HEK293 (cell line): ENCODE measurements around the gene NOX5.

Source experiments
- CTCF ChIA-PET: fragments of 350-600 bp; formaldehyde crosslinking; extraction: SDS; loops from one replicate; lab custom pipeline; 2021; ENCODE audit warnings: antibody characterized with exemption; lab: Yijun Ruan, JAX
- POLR2A ChIA-PET: fragments of 300-600 bp; formaldehyde crosslinking; extraction: SDS; loops from one replicate; lab custom pipeline; 2020; ENCODE audit warnings: antibody characterized with exemption, inconsistent platforms; lab: Yijun Ruan, JAX
- H3K27ac ChIP-seq: fragments of 200-500 bp; sonication (Bioruptor generic); 2 replicates; pipeline ENCODE4 v1.5.1; 2014; ENCODE audit warnings: low read depth, low read length, control low read depth, inconsistent platforms; ENCODE audit errors: extremely low read depth
- H3K36me3 ChIP-seq, 2 experiments: fragments of 200-500 bp in 1 of 2; sonication (Bioruptor generic) in 1 of 2; 1 replicate in 1 of 2; 2 replicates in 1 of 2; pipeline ENCODE4 v1.5.1; 2014 to 2017; ENCODE audit warnings: inconsistent platforms in 2 of 2, low read length in 2 of 2; ENCODE audit not compliant: control insufficient read depth in 2 of 2, insufficient read depth in 1 of 2
- H3K4me1 ChIP-seq: fragments of 200-500 bp; sonication (Bioruptor generic); 2 replicates; pipeline ENCODE4 v1.5.1; 2014; ENCODE audit warnings: mild to moderate bottlenecking, low read length, inconsistent platforms; ENCODE audit not compliant: control insufficient read depth, insufficient read depth
- H3K4me3 ChIP-seq: 2 replicates; pipeline ENCODE4 v1.5.1; 2011; ENCODE audit warnings: low read depth, mild to moderate bottlenecking, control low read depth, low read length, moderate library complexity
- H3K9me3 ChIP-seq: fragments of 200-500 bp; sonication (Bioruptor generic); 2 replicates; pipeline ENCODE4 v1.5.1; 2014; ENCODE audit warnings: low read depth, low read length, inconsistent platforms; ENCODE audit not compliant: control insufficient read depth, insufficient read depth
- BCL11A ChIP-seq: fragments of 450-650 bp; formaldehyde crosslinking; IDR thresholded peaks from 2 replicates; pipeline ENCODE4 v1.5.1; 2016; ENCODE audit warnings: low read depth, missing biosample characterization, missing genetic modification characterization
- CTCF ChIP-seq: fragments of 450-650 bp; formaldehyde crosslinking; IDR thresholded peaks from 2 replicates; pipeline ENCODE4 v1.5.1; 2016; ENCODE audit warnings: missing biosample characterization, missing genetic modification characterization
- GLI4 ChIP-seq: fragments of 450-650 bp; formaldehyde crosslinking; IDR thresholded peaks from 2 replicates; pipeline ENCODE4 v1.5.1; 2016; ENCODE audit warnings: missing biosample characterization, missing genetic modification characterization
- HOXD13 ChIP-seq: sonication (generic); formaldehyde crosslinking; IDR thresholded peaks from 2 replicates; pipeline ENCODE4 v1.8.0; 2022; ENCODE audit warnings: missing genetic modification reagents, borderline replicate concordance
- KLF17 ChIP-seq: fragments of 450-650 bp; formaldehyde crosslinking; IDR thresholded peaks from 2 replicates; pipeline ENCODE4 v1.5.1; 2016; ENCODE audit warnings: missing biosample characterization, missing genetic modification characterization
- PRDM6 ChIP-seq: fragments of 450-650 bp; formaldehyde crosslinking; IDR thresholded peaks from 2 replicates; pipeline ENCODE4 v1.5.1; 2017; ENCODE audit warnings: missing biosample characterization, missing genetic modification characterization
- SP2 ChIP-seq: fragments of 450-650 bp; formaldehyde crosslinking; IDR thresholded peaks from 2 replicates; pipeline ENCODE4 v1.5.1; 2016; ENCODE audit warnings: missing biosample characterization, missing genetic modification characterization
- YY1 ChIP-seq: fragments of 450-650 bp; formaldehyde crosslinking; IDR thresholded peaks from 2 replicates; pipeline ENCODE4 v1.5.1; 2018; ENCODE audit warnings: missing biosample characterization, missing genetic modification characterization
- ZBTB17 ChIP-seq: fragments of 450-650 bp; formaldehyde crosslinking; IDR thresholded peaks from 2 replicates; pipeline ENCODE4 v1.5.1; 2016; ENCODE audit warnings: missing biosample characterization, missing genetic modification characterization
- ZBTB26 ChIP-seq: fragments of 450-650 bp; formaldehyde crosslinking; optimal IDR thresholded peaks from 2 replicates; pipeline ENCODE3; 2016; ENCODE audit warnings: missing biosample characterization, mild to moderate bottlenecking, missing genetic modification characterization
- ZNF121 ChIP-seq: fragments of 450-650 bp; formaldehyde crosslinking; IDR thresholded peaks from 2 replicates; pipeline ENCODE4 v1.5.1; 2016; ENCODE audit warnings: missing biosample characterization, missing genetic modification characterization
- ZNF132 ChIP-seq: fragments of 450-650 bp; formaldehyde crosslinking; IDR thresholded peaks from 2 replicates; pipeline ENCODE4 v1.5.1; 2017; ENCODE audit warnings: missing biosample characterization, missing genetic modification characterization, borderline replicate concordance
- ZNF184 ChIP-seq: fragments of 450-650 bp; IDR thresholded peaks from 2 replicates; pipeline ENCODE4 v1.5.1; 2018; ENCODE audit warnings: missing biosample characterization, mild to moderate bottlenecking, missing genetic modification characterization
- ZNF202 ChIP-seq: fragments of 450-650 bp; formaldehyde crosslinking; IDR thresholded peaks from 2 replicates; pipeline ENCODE4 v1.5.1; 2016; ENCODE audit warnings: missing biosample characterization, missing genetic modification characterization, borderline replicate concordance
- ZNF280D ChIP-seq: fragments of 450-650 bp; formaldehyde crosslinking; IDR thresholded peaks from 2 replicates; pipeline ENCODE4 v1.5.1; 2016; ENCODE audit warnings: missing biosample characterization, missing genetic modification characterization
- ZNF513 ChIP-seq: fragments of 450-650 bp; IDR thresholded peaks from 2 replicates; pipeline ENCODE4 v1.5.1; 2018; ENCODE audit warnings: missing biosample characterization, missing genetic modification characterization
- ZNF580 ChIP-seq: fragments of 450-650 bp; formaldehyde crosslinking; IDR thresholded peaks from 2 replicates; pipeline ENCODE4 v1.5.1; 2016; ENCODE audit warnings: missing biosample characterization, missing genetic modification characterization

The NOX5 gene

GRCh38 chr15:69082021-69082502 is 67.6 kb downstream of the NOX5 start:
- TF ChIP-seq ZBTB26 (tag by site-specific recombination) (no peak), ZNF132 (no peak), ZNF280D (no peak), ZNF121 (tag by site-specific recombination) (no peak), ZNF513 (tag by site-specific recombination) (no peak), PRDM6 (tag by site-specific recombination) (no peak), ZNF184 (tag by site-specific recombination) (no peak), SP2 (no peak), BCL11A (tag by site-specific recombination) (no peak), ZBTB17 (tag by site-specific recombination) (no peak), YY1 (tag by site-specific recombination) (no peak), ZNF202 (tag by site-specific recombination) (no peak), CTCF (no peak), ZNF580 (no peak), KLF17 (no peak), HOXD13 (CRISPR knock-in tag) (no peak), GLI4 (tag by site-specific recombination) (no peak)
- CTCF ChIA-PET: no interaction called here
- peaks cover 28% of the 10 kb centered on the region for H3K4me1 ChIP-seq
- POLR2A ChIA-PET: interaction anchor here (1.4 kb wide), 1 partner anchor 78 kb away, joined by 5 read pairs; the partner anchor contains the start of gene GLCE
- no peaks in the 10 kb centered on the region for H3K9me3 ChIP-seq
- no peak overlapping the region for H3K27ac ChIP-seq
- no peak overlapping the region for H3K4me3 ChIP-seq
- H3K36me3 ChIP-seq: no peaks in the 10 kb centered on the region; a peak in 1 of 3 replicates
